Eye (tissue), 1 donor: ENCODE measurements around the gene ACTRT2.

Experiments
- DNase-seq: peaks from one replicate; pipeline ENCODE4 v3.0.0-alpha.2; 2015

ACTRT2 gene

GRCh38 chr1:3021233-3021671 lies at the start of gene ACTRT2:
Gene ACTRT2, plus strand, starts transcription at chr1:3021467. Its CDS starts 220 bp downstream, at chr1:3021687.
- no peak for DNase-seq

- DNase-seq: no peak
Measured at GRCh38 chr1:2971609-2972008, 49.7 kb upstream of the ACTRT2 start.

- DNase-seq: no peak
Measured at GRCh38 chr1:2972011-2972878, 49.0 kb upstream of the ACTRT2 start.

- DNase-seq: no peak
Measured at GRCh38 chr1:2972879-2973575, 48.2 kb upstream of the ACTRT2 start.

GRCh38 chr1:2973601-2974593 lies 47.4 kb upstream of the ACTRT2 start:
- no peak for DNase-seq

GRCh38 chr1:2974701-2975301 lies 46.5 kb upstream of the ACTRT2 start:
- DNase-seq: no peak

- peak; percentile 49 for DNase-seq
Measured at GRCh38 chr1:2975466-2976179, 45.6 kb upstream of the ACTRT2 start.

GRCh38 chr1:2976180-2976562 lies 45.1 kb upstream of the ACTRT2 start:
- no peak for DNase-seq

- no peak for DNase-seq
Measured at GRCh38 chr1:2977886-2978611, 43.2 kb upstream of the ACTRT2 start.

- DNase-seq: no peak
Measured at GRCh38 chr1:2978691-2979190, 42.5 kb upstream of the ACTRT2 start.

- DNase-seq: no peak
Measured at GRCh38 chr1:2979191-2980072, 41.8 kb upstream of the ACTRT2 start.

- DNase-seq: no peak
Measured at GRCh38 chr1:2980073-2980791, 41.0 kb upstream of the ACTRT2 start.

GRCh38 chr1:2980849-2981248 lies 40.4 kb upstream of the ACTRT2 start:
- DNase-seq: no peak

GRCh38 chr1:2981388-2981787 lies 39.9 kb upstream of the ACTRT2 start:
- DNase-seq: no peak

- DNase-seq: no peak
Measured at GRCh38 chr1:2981981-2982614, 39.2 kb upstream of the ACTRT2 start.

- DNase-seq: no peak
Measured at GRCh38 chr1:2982615-2983318, 38.5 kb upstream of the ACTRT2 start.

GRCh38 chr1:2983319-2983705 lies 38.0 kb upstream of the ACTRT2 start:
- DNase-seq: no peak
